ENCODE measurements around the gene ZNF236.

DNA sequence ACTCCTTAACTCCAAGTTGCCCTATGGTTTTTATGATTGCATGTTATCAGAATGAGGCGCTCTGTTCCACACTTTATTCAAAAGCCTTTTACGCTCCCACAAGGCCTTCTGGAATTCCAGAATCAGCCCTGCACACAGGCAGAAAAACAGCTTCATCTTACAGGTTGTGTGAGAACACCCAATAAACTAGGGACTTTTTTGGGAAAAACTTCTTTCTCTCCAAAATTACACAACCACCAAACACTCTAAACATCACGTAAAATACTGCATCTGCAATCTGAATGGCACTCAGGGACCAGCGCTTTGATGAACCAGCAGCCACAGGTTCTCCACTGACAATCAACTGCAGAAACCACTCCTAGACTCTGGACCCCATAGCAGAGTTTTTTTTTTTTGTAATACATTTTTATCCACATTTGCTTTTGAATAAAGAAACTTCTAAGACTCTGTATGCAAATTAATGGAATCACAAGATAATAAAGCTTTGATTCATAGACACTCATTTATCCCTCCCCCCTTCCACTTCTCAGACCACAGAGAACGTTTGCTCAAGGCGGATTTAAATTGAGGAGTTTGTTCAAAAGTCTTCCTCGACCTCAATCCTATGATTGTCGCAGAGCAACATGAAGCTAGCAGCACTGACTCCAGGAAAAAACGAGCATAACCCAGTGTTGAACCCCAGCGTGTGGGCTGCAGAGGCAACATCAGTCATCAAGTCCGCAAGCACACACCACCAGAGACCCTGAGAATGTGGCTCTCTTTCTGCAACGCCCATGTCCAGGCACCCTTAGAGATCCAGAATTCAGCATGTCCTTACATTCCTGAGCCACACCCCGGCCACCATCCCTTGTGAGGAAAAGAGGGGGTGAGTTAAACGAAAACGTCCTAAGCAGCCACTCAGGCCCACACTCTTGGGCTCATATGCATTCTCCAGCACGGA, 193.7 kb downstream of the ZNF236 start:
- no peak for TF ChIP-seq ZBTB7B (CRISPR knock-in tag; IDR thresholded peaks at IDR 0.05)
- TF ChIP-seq, protein P1, sequence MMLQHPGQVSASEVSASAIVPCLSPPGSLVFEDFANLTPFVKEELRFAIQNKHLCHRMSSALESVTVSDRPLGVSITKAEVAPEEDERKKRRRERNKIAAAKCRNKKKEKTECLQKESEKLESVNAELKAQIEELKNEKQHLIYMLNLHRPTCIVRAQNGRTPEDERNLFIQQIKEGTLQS (CRISPR knock-in tag; IDR thresholded peaks at IDR 0.05) = no peak
- TF ChIP-seq, protein P2, sequence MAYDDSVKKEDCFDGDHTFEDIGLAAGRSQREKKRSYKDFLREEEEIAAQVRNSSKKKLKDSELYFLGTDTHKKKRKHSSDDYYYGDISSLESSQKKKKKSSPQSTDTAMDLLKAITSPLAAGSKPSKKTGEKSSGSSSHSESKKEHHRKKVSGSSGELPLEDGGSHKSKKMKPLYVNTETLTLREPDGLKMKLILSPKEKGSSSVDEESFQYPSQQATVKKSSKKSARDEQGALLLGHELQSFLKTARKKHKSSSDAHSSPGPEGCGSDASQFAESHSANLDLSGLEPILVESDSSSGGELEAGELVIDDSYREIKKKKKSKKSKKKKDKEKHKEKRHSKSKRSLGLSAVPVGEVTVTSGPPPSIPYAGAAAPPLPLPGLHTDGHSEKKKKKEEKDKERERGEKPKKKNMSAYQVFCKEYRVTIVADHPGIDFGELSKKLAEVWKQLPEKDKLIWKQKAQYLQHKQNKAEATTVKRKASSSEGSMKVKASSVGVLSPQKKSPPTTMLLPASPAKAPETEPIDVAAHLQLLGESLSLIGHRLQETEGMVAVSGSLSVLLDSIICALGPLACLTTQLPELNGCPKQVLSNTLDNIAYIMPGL (CRISPR knock-in tag; IDR thresholded peaks at IDR 0.05; ENCODE audit: borderline replicate concordance in 1 of 2, low read depth in 1 of 2) = no peak
- no peak for TF ChIP-seq ZFP36L1 (CRISPR knock-in tag; IDR thresholded peaks at IDR 0.05)
- TF ChIP-seq BHLHE40 (IDR thresholded peaks at IDR 0.05; ENCODE audit: low read length) = no peak
